Measurements from ENCODE around the gene USH1G. TPM values are rescaled to one million over a fixed set of nuclear protein-coding genes. Genes with fewer than 3 reads are reported as not detected.

Gene USH1G
- polyA plus RNA-seq, 2 donors: 6.0 to 11.9 TPM

DNA sequence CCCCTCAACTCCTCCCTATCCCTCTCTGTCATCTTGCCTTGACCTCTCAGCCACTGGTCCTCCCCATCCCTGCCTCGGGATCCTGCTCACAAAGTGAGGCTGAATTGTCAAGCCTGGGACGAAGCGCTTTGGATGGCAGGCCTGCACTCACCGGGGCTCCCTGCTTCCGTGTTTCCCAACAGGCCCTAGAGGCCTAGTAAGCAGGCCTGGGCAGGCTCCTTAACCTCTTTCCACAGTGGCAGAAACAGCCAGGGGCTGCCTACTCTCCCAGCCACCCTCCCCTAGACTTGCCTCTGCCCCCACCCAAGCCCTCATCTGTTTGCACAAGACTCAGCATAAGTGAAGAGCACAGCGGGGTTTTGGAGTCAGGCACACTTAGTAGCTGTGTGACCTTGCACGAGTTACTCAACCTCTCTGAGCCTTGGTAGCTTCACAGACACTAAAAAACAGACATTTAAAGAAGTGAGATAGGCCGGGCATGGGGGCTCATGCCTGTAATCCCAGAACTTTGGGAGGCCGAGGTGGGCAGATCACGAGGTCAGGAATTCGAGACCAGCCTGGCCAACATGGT, 24.6 kb downstream of the USH1G start:
- H3K27me3 ChIP-seq (ENCODE audit: control insufficient read depth in 1 of 2, insufficient read depth in 2 of 2, low read length in 2 of 2): peaks cover 0 to 3% of the 10 kb centered on the region in 2 donors
- no peaks in the 10 kb centered on the region for H3K9me3 ChIP-seq (ENCODE audit: control insufficient read depth in 2 of 2, insufficient read depth in 1 of 2, low read depth in 1 of 2, low read length in 1 of 2)
- no peak overlapping the region for H3K4me3 ChIP-seq (ENCODE audit: low read depth in 1 of 2, low read length in 2 of 2)
- H3K36me3 ChIP-seq (ENCODE audit: control insufficient read depth in 2 of 2, insufficient read depth in 2 of 2, low read length in 1 of 2): no peaks in the 10 kb centered on the region
- 59 to 64% methylated on average over 11 of the region's 11 CpGs for WGBS, 2 donors
- peak overlapping the region; percentile 23 to 44 for H3K27ac ChIP-seq (ENCODE audit: low read depth in 2 of 2, low read length in 1 of 2)
- peaks cover 5 to 12% of the 10 kb centered on the region in 2 donors for H3K4me1 ChIP-seq (ENCODE audit: control insufficient read depth in 2 of 2, insufficient read depth in 2 of 2, low read length in 1 of 2)

DNA sequence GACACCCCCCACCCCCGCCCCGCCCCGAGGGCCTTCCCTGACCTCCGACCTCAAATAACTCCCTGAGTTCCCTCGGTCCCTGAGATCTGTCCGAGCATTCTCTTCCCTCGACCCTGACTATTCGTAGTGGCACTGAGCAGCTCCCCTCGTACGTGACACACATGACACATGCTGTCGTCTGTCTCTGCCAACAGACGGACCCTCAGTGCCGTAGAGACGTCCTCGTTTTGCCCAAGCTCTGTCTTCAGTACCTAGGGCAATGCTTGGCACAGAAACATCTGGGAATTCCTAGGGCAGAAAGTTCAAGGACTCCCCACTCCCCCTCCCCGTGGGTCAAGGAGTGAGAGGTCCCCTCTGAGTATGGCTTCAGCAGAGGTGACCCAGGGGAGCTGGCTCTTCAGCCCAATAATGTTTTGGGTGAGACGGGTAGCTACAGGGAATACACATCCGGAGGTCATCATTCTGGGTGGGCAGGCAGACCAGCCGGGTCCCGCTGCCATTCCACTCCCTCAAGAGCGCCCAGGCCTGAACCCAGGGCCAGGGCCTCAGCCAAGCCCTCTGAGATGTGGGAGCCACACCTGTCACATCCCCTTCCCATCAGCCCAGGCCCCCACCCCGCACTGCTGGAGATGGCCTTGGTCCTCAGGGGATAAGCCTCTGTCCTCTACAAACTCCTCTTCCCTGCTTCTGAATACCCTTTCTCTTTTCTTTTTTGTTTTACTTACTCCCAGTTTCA, 29.0 kb downstream of the USH1G start:
- Histone ChIP-seq H3K4me1 (ENCODE audit: control insufficient read depth in 2 of 2, insufficient read depth in 2 of 2, low read length in 1 of 2) (peaks cover 8 to 9% of the 10 kb centered on the region in 2 donors), H3K4me3 (ENCODE audit: low read depth in 1 of 2, low read length in 2 of 2) (peak overlapping the region in 1 of 2 donors; percentile 46), H3K27ac (ENCODE audit: low read depth in 2 of 2, low read length in 1 of 2) (no peak overlapping the region), H3K36me3 (ENCODE audit: control insufficient read depth in 2 of 2, insufficient read depth in 2 of 2, low read length in 1 of 2) (no peaks in the 10 kb centered on the region), H3K27me3 (ENCODE audit: control insufficient read depth in 1 of 2, insufficient read depth in 2 of 2, low read length in 2 of 2) (peaks cover 0 to 3% of the 10 kb centered on the region in 2 donors), H3K9me3 (ENCODE audit: control insufficient read depth in 2 of 2, insufficient read depth in 1 of 2, low read depth in 1 of 2, low read length in 1 of 2) (no peaks in the 10 kb centered on the region)
- WGBS, 2 donors: 34 to 36% methylated on average over 21 to 22 of the region's 22 CpGs

DNA sequence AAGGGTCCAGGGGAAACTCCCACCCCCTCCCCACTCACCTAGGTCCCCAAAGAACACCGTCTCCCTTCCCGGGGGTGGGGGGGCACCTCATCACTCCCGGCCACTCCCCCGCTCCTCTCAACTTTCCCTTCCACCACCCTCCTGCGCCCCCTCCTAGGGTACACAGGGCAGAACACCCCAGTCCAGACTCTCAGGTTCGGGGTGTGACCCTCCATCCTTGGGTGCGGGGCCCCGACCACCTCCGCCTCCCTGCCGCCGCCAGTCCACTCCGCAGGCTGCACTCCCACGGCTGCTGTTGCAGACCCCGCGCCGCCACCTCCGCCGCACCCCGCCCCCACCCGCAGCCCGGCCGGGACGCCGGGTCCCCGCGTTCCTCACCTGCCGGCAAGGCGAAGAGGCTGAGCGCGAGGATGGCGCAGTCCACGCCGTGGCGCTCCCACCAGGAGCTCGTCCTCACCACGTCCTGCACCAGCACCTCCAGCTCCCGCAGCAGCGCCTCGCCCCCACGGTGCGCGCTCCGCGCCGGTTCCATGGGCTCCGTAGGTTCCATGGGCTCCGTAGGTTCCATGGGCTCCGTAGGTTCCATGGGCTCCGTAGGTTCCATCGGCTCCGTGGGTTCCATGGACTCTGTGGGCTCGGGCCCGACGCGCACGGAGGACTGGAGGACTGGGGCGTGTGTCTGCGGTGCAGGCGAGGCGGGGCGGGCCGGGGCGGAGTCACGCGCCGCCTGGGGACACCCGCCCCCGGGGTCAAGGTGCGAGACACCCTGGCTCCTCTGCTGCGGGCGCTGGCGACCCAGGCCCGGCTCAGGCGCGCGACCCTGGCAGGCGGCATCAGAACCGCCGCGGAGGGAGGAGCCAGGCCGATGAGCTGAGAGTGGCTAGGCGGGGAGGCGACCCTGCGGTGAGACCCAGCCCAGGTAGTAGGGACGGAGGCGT, 29.8 kb downstream of the USH1G start, which contains the start of gene FADS6:
Gene FADS6 (minus strand): TSS at position 660 of the 938 bp plus-strand sequence. CDS start 38 bp downstream, at position 622.
- Histone ChIP-seq H3K27me3 (ENCODE audit: control insufficient read depth in 1 of 2, insufficient read depth in 2 of 2, low read length in 2 of 2) (peaks cover 0 to 3% of the 10 kb centered on the region in 2 donors), H3K36me3 (ENCODE audit: control insufficient read depth in 2 of 2, insufficient read depth in 2 of 2, low read length in 1 of 2) (no peaks in the 10 kb centered on the region), H3K9me3 (ENCODE audit: control insufficient read depth in 2 of 2, insufficient read depth in 1 of 2, low read depth in 1 of 2, low read length in 1 of 2) (no peaks in the 10 kb centered on the region), H3K4me1 (ENCODE audit: control insufficient read depth in 2 of 2, insufficient read depth in 2 of 2, low read length in 1 of 2) (peaks cover 6 to 8% of the 10 kb centered on the region in 2 donors), H3K4me3 (ENCODE audit: low read depth in 1 of 2, low read length in 2 of 2) (peak within 1 kb of the TSS; percentile 44 to 46), H3K27ac (ENCODE audit: low read depth in 2 of 2, low read length in 1 of 2) (no peak within 1 kb of the TSS)
- WGBS, 2 donors: 4% methylated on average over 79 to 86 of the region's 86 CpGs

DNA sequence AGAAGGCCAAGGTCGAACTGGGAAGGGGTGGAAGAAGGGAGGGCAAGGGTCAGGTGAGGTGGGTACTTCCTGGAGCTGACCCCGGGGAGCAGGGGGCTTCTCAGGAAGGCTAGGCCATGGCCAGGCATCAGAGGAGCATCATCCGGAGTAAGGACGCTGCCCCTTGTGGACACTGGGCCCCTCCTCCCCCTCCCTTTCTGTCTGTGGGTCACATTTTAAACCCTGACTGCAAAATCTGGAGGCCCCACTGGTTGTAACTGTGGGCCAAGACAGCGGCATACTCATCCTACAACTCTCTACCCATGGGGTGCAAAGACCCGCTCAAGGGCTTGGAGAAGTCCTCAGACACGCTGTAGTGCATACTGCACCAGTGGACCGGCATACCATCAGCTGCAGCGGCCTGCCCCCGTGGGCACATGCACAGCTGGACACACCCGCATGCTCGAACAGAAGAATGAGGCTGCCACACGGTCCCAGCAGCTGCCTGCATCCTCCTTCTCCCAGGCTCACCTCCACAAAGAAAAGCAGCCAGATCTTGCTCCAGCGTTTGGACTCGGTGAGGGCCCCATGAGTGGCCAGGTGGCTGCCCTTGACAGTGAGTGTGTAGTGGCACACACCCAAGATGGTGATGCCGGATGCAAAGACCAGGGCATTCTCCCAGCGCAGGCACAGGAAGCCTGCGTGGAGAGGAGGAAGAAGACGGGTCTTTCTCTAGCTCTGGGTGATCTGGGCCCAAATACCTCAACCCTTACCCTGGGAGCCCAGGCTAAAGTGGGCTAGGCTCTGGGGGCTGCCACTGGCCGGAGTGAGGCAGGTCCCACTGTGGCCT, 30.8 kb downstream of the USH1G start:
- Histone ChIP-seq H3K36me3 (ENCODE audit: control insufficient read depth in 2 of 2, insufficient read depth in 2 of 2, low read length in 1 of 2) (no peaks in the 10 kb centered on the region), H3K27me3 (ENCODE audit: control insufficient read depth in 1 of 2, insufficient read depth in 2 of 2, low read length in 2 of 2) (peaks cover 0 to 3% of the 10 kb centered on the region in 2 donors), H3K4me3 (ENCODE audit: low read depth in 1 of 2, low read length in 2 of 2) (no peak overlapping the region), H3K4me1 (ENCODE audit: control insufficient read depth in 2 of 2, insufficient read depth in 2 of 2, low read length in 1 of 2) (peaks cover 5 to 8% of the 10 kb centered on the region in 2 donors), H3K9me3 (ENCODE audit: control insufficient read depth in 2 of 2, insufficient read depth in 1 of 2, low read depth in 1 of 2, low read length in 1 of 2) (no peaks in the 10 kb centered on the region), H3K27ac (ENCODE audit: low read depth in 2 of 2, low read length in 1 of 2) (no peak overlapping the region)
- 63 to 73% methylated on average over 20 of the region's 20 CpGs for WGBS, 2 donors

DNA sequence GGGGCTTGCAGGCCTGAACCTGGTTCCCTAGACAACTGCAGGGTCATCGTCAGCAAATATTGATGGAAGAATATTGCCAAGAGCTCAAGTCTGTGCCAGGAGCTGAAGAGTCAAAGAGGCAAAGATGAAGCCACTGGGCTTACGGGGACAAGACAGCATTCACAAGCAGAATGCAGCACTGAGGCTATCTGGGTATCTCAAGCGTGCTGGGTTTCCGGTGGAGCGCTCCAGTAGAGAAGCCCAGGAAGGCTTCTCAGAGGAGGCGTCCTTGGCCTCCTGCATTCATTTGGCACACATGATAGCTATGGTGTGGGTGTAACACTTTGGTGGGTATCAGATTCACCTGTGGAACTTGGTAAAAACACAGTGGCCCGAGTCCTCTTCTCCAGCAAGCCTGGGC, 32.5 kb downstream of the USH1G start:
- Histone ChIP-seq H3K4me3 (ENCODE audit: low read depth in 1 of 2, low read length in 2 of 2) (no peak overlapping the region), H3K4me1 (ENCODE audit: control insufficient read depth in 2 of 2, insufficient read depth in 2 of 2, low read length in 1 of 2) (peaks cover 5 to 8% of the 10 kb centered on the region in 2 donors), H3K27ac (ENCODE audit: low read depth in 2 of 2, low read length in 1 of 2) (no peak overlapping the region), H3K36me3 (ENCODE audit: control insufficient read depth in 2 of 2, insufficient read depth in 2 of 2, low read length in 1 of 2) (no peaks in the 10 kb centered on the region), H3K27me3 (ENCODE audit: control insufficient read depth in 1 of 2, insufficient read depth in 2 of 2, low read length in 2 of 2) (peaks cover 0 to 3% of the 10 kb centered on the region in 2 donors), H3K9me3 (ENCODE audit: control insufficient read depth in 2 of 2, insufficient read depth in 1 of 2, low read depth in 1 of 2, low read length in 1 of 2) (no peaks in the 10 kb centered on the region)
- 91 to 93% methylated on average over 7 of the region's 7 CpGs for WGBS, 2 donors

DNA sequence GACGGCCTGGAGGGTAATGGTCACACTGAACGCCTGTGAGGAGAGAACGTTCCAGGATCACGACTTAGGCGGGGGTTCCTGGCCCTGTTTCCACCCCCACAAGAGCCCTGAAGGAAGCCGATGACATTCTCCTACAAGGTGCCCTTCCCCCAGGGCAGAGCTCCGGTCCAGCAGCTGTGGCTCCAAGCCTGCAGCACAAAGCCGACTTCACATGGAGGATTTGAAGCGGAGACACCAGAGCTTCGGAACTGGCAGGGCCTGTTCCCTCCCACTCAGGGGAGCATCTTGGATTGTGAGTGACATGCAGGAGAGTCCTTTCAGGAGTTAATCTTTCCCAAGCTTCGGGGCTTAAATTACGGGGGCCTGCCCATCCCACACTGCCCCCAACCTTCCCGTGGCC, 34.6 kb downstream of the USH1G start:
- no peaks in the 10 kb centered on the region for H3K27me3 ChIP-seq (ENCODE audit: control insufficient read depth in 1 of 2, insufficient read depth in 2 of 2, low read length in 2 of 2)
- 52 to 56% methylated on average over 13 of the region's 13 CpGs for WGBS, 2 donors
- no peaks in the 10 kb centered on the region for H3K9me3 ChIP-seq (ENCODE audit: control insufficient read depth in 2 of 2, insufficient read depth in 1 of 2, low read depth in 1 of 2, low read length in 1 of 2)

DNA sequence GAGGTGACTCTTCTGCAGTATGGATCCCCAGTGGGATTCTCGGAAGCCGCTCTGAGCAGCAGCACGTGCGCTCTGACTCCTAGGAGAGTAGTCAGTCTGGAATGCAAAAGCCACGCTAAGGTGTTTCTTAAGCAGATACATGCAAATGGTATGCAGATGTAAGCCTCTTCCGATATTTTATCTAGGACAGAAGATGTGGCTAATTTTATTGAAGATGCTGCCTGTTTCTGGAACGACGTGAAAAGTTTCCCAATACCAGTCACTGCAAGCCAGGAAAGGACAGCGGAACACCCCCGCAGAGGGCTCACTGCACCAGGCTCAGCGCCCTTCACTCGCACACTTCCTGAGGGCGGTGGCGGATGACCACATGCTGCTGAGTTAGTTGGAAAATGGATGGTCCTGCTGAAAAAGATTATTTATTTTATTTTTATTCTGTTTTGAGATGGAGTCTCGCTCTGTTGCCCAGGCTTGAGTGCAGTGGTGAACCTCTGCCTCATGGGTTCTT, 39.8 kb downstream of the USH1G start:
- Histone ChIP-seq H3K4me1 (ENCODE audit: control insufficient read depth in 2 of 2, insufficient read depth in 2 of 2, low read length in 1 of 2) (peaks cover 0 to 4% of the 10 kb centered on the region in 2 donors), H3K27ac (ENCODE audit: low read depth in 2 of 2, low read length in 1 of 2) (no peak overlapping the region), H3K4me3 (ENCODE audit: low read depth in 1 of 2, low read length in 2 of 2) (no peak overlapping the region), H3K27me3 (ENCODE audit: control insufficient read depth in 1 of 2, insufficient read depth in 2 of 2, low read length in 2 of 2) (no peaks in the 10 kb centered on the region), H3K9me3 (ENCODE audit: control insufficient read depth in 2 of 2, insufficient read depth in 1 of 2, low read depth in 1 of 2, low read length in 1 of 2) (no peaks in the 10 kb centered on the region), H3K36me3 (ENCODE audit: control insufficient read depth in 2 of 2, insufficient read depth in 2 of 2, low read length in 1 of 2) (no peaks in the 10 kb centered on the region)
- 77 to 81% methylated on average over 15 of the region's 15 CpGs for WGBS, 2 donors

More for the DNA sequence above, 34.6 kb downstream of the USH1G start:
- Histone ChIP-seq H3K36me3 (ENCODE audit: control insufficient read depth in 2 of 2, insufficient read depth in 2 of 2, low read length in 1 of 2) (no peaks in the 10 kb centered on the region), H3K4me1 (ENCODE audit: control insufficient read depth in 2 of 2, insufficient read depth in 2 of 2, low read length in 1 of 2) (peaks cover 3 to 5% of the 10 kb centered on the region in 2 donors), H3K27ac (ENCODE audit: low read depth in 2 of 2, low read length in 1 of 2) (no peak overlapping the region), H3K4me3 (ENCODE audit: low read depth in 1 of 2, low read length in 2 of 2) (no peak overlapping the region)

DNA sequence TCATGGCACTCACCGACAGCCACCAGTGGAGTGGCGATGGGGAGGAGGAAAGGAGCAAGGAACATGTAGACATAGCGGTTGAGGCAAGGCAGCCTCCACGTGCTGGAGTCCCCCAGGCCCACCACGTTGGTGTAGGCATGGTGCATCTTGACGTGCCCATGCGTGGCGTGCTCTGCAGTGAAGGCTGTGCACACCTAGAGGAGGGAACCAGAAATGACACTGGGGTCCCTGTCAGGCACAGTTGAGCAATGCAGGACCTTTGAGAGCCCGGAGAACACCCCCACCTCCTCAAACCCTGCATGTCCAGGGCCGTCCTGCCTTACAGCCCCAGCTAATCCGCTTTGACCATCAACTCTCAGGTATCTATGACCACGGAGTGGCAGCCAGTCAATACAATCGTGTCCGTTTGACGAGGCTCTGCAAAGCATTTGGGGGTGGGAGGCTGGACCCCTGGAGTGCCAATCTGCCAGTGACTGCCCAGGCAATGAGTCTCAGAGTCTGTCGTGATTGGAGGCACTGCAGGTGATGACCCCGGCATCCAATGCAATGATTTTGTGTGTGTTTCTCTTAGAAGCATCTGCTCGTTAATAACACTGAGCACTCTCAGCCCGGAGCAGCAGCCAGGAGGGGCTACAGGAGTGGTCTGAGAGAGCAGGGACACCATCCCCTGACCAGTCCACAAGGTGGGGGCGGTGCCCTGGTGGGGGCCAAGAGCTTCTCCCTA, 40.4 kb downstream of the USH1G start:
- H3K36me3 ChIP-seq (ENCODE audit: control insufficient read depth in 2 of 2, insufficient read depth in 2 of 2, low read length in 1 of 2): no peaks in the 10 kb centered on the region
- WGBS, 2 donors: 77% methylated on average over 20 of the region's 20 CpGs
- no peaks in the 10 kb centered on the region for H3K9me3 ChIP-seq (ENCODE audit: control insufficient read depth in 2 of 2, insufficient read depth in 1 of 2, low read depth in 1 of 2, low read length in 1 of 2)
- no peaks in the 10 kb centered on the region for H3K27me3 ChIP-seq (ENCODE audit: control insufficient read depth in 1 of 2, insufficient read depth in 2 of 2, low read length in 2 of 2)
- H3K27ac ChIP-seq (ENCODE audit: low read depth in 2 of 2, low read length in 1 of 2): no peak overlapping the region
- H3K4me1 ChIP-seq (ENCODE audit: control insufficient read depth in 2 of 2, insufficient read depth in 2 of 2, low read length in 1 of 2): peaks cover 0 to 9% of the 10 kb centered on the region in 2 donors
- no peak overlapping the region for H3K4me3 ChIP-seq (ENCODE audit: low read depth in 1 of 2, low read length in 2 of 2)
